Transverse colon (tissue), 3 donors: ENCODE data around the gene COX7B.
"Not testable (repeated sequence)": the region's sequence is repeated elsewhere in the genome, so short reads cannot be mapped to it uniquely, and the experiment has no call there.

ENCODE experiments used
- CTCF ChIP-seq, 5 experiments: fragments of 200-600 bp in 3 of 5; fragments of 450-650 bp in 2 of 5; sonication (generic) in 3 of 5; IDR thresholded peaks; 1 replicate in 2 of 5; 2 replicates in 3 of 5; pipeline ENCODE4 v1.5.1; 2016 to 2017; ENCODE audit warnings: antibody characterized with exemption in 5 of 5, inconsistent platforms in 3 of 5, mild to moderate bottlenecking in 2 of 5, moderate library complexity in 1 of 5
- POLR2A ChIP-seq: fragments of 450-650 bp; IDR thresholded peaks from one replicate; pipeline ENCODE4 v1.6.1; 2016; ENCODE audit warnings: antibody characterized with exemption, mild to moderate bottlenecking, moderate library complexity

- not testable (repeated sequence) for TF ChIP-seq CTCF (IDR thresholded peaks at IDR 0.05); POLR2A
Observed at GRCh38 chrX:77919370-77919769, 20.1 kb downstream of the COX7B start.
